Hepatic stellate cell (primary cell): ENCODE results near the gene ZNF425.
A peak's percentile ranks its signal among the peaks of the same experiment; 100 is the strongest.
"Not testable (repeated sequence)": the region's sequence is repeated elsewhere in the genome, so short reads cannot be mapped to it uniquely, and the experiment has no call there.

ENCODE experiments used
- DNase-seq: peaks from one replicate; pipeline ENCODE4 v3.0.0; 2011; ENCODE audit warnings: low spot score

ZNF425 gene

DNA sequence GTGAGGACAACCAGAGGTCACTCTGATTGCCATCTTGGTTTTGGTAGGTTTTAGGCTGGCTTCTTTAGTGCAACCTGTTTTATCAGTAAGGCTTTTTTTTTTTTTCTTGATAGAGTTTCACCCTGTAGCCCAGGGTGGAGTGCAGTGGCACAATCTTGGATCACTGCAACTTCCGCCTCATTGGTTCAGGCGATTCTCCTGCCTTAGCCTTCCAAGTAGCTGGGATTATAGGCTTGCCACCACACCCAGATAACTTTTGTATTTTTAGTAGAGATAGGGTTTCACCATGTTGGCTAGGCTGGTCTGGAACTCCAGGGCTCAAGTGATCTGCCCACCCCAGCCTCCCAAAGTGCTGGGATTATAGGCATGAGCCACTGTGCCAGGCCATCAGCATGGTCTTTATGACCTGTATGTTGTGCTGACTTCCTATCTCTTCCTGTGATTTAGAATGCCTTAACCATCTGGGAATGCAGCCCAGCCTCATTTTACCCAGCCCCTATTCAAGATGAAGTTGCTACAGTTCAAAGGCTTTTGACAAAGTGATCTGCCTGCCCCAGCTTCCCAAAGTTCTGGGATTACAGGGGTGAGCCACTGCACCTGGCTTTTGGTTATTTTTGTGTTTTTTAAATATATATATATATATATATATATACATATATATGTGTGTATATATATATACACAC is 7.0 kb upstream of the ZNF425 start:
- no peak for DNase-seq

- no peak for DNase-seq
Measured at GRCh38 chr7:149130572-149131198, 4.6 kb upstream of the ZNF425 start.

- peak; percentile 67 for DNase-seq
Measured at GRCh38 chr7:149126662-149127266, 640 bp upstream of the ZNF425 start.

DNA sequence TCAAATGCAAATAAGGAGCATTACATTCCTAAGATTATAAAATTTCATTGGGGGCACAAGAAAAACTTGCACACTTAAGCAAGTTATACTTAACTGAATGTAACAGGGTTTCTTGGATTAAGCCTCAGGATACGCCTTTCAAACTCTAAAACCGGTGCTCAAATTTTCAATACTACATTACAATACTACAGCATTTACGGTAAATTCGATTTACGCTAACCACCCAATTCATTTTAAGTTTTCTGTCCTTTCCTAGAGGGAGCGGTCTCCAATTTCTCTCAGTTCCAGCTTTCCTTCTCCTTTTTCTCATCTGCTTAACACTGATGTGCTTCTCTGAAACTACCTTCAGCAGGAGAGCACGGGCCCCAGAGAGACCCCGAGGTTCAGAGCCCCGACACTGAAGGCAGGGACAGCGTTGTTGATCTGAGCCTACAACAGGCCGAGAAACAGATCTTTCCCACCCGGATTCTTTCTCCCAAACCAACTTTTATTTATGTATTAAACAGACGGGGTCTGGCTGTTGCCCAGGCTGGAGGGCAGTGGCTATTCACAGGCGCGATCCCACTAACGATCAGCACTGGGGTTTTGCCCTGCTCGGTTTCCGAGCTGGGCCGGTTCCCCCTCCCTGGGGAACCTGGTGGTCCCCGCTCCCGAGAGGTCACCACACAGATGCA is 798 bp downstream of the ZNF425 start:
- DNase-seq, result no peak

DNA sequence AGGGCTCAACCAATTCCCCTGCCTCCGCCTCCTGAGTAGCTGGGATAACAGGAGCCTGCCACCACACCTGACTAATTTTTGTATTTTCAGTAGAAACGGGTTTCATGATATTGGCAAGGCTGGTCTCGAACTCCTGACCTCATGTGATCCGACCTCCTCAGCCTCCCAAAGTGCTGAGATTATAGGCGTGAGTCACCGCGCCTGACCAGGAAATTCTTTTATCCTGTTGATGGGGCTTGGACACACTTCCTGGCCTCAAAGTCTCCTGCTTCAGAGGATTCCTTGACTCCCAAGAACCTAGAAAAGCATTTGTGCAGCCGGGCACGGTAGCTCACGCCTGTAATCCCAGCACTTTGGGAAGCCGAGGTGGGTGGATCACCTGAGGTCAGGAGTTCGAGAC is 16.2 kb downstream of the ZNF425 start:
- DNase-seq, result no peak

DNA sequence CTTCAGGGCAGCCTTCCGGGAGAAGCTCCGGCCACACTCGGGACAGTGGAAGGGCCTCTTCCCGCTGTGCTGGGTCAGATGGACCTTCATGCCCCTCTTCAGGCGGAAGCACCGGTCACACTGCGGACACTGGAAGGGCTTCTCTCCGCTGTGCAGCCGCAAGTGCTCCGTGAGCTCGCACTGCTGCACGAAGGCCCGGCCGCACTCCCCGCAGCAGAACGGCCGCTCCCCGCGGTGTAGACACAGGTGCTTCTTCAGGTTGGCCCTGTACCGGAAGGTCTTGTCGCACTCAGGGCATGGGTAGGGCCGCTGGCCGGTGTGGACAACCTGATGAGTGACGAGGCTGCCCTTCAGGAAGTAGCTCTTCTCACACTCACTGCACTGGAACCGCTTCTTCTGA is 21.4 kb downstream of the ZNF425 start:
- no peak for DNase-seq

DNA sequence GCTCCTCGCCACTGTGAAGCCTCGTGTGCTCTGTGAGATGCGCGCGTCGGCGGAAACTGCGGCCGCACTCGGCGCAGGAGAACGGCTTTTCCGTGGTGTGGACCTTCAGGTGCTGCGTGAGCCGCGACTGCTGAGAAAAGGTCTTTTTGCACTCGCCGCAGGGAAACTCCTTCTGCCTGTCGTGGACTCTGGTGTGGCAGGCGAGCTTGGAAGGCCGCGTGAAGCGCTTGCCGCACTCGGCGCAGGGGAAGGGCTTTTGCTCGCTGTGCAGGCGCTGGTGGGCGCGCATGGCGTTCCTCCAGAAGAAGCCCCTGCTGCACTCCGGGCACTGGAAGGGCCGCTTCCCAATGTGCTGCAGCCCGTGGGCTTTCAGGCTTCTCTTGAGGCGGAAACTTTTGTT is 21.9 kb downstream of the ZNF425 start:
- no peak for DNase-seq

DNA sequence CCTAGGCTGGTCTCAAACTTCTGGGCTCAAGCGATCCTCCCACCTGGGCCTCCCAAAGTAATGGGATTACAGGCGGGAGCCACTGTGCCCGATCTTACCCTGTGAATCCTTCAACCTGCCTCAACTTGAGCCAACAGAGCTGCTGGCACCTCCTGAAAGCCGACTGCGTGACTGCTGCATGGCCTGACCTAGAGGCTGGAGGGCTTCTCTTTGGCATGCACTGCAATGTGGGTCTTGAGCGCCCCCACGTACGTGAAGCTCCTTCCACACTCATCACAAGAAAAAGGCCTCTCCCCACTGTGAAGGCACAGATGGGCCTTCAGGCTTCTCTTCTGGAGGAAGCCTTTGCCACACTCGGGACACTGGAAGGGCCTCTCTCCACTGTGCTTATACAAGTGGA is 22.7 kb downstream of the ZNF425 start:
- no peak for DNase-seq

DNA sequence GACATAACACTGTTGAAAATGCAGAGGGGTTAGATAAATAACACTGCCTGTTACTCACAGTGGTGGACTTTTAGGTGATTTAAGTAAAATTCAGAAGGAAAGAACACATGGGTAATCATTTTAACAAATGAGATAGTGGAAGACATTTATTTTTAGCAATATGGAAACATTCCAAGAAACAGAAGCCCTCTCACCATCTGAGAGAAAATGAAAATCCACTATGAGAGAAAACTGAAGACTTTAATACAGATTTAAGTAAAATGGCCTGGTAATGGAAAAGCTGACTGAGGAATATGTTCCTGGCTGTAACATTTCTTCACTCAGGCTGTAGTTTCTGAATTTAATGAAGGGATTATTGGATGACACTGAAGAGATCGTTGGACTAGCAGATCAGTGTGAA is 23.5 kb downstream of the ZNF425 start:
- no peak for DNase-seq

DNA sequence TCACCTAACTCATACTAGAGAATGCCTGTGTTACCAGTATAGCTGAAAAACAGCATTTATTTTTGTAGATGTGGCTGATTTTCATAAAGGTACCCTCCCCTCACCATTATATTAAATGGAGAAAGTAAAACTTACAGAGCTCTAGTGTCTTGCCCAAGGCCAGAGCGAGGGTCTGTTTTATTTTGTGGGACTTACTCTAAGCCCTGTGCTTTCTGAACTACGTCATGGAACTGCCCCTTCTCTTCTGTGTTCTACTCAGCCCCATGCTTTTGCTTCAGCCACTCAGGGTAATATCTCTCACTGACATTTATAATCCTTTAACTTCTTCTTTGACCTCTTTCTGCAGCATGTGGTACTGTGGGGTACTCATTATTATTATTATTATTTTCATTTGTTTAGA is 25.3 kb downstream of the ZNF425 start:
- no peak for DNase-seq

DNA sequence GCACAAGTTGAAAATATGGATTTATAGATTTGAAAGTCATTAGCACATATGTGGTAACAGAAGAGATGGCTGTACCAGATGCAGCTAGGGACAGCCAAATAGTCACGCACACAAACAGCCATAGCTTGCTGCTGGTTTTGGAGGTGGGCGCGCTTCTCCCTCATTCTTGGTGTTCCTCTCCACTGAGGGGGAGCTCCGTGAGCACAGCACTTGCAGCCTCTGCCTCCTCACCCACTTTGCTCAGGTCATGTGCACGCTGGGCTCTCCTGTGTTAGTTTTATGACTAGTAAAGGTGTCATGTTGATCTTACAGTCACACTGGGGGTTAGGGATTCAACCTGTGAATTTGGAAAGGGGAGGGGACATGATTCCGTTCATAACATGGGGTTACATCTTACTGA is 27.1 kb downstream of the ZNF425 start:
- no peak for DNase-seq

GRCh38 chr7:149097088-149097487 is 29.0 kb downstream of the ZNF425 start:
- DNase-seq, result peak; percentile 32

DNA sequence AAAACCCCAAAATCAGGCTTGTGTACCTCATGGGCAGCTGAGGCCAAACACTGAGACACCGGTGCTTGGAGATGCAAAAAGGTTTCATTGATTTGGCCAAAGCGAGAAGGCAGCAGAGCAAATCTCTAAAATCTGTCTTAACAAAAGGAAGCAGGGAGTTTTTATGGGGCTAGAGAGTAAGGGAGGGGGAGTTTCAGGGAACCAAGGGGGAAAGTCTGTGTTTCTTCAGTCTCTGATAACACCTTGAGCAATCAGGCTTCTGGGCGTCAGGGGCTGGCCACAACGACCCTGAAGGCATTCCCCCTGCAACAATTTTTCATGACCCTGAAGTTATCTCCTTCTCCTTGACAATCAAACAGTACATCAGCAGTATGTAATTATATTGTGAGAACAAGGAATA is 32.9 kb downstream of the ZNF425 start:
- DNase-seq, result no peak

DNA sequence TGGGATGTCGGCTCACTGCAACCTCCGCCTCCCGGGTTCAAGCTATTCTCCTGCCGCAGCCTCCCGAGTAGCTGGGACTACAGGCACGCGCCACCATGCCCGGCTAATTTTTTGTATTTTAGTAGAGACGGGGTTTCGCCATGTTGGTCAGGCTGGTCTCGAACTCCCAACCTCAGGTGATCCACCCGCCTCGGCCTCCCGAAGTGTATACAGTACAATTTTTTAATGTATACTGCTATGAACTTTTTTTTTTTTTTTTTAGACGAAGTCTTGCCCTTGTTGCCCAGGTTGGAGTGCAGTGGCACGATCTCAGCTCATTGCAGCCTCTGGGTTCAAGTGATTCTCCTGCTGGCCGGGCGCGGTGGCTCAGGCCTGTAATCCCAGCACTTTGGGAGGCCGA is 33.9 kb downstream of the ZNF425 start:
- DNase-seq, result not testable (repeated sequence)

GRCh38 chr7:149090397-149091195 is 35.5 kb downstream of the ZNF425 start, which contains the start of gene ZNF786:
TSS of gene ZNF786 (minus strand) at chr7:149090718. CDS start at chr7:149090640, 78 bp downstream.
- DNase-seq, result peak; percentile 91

GRCh38 chr7:149087376-149087775 is 38.7 kb downstream of the ZNF425 start:
- no peak for DNase-seq

- DNase-seq, result no peak
Measured at GRCh38 chr7:149085866-149086265, 40.3 kb downstream of the ZNF425 start.

DNA sequence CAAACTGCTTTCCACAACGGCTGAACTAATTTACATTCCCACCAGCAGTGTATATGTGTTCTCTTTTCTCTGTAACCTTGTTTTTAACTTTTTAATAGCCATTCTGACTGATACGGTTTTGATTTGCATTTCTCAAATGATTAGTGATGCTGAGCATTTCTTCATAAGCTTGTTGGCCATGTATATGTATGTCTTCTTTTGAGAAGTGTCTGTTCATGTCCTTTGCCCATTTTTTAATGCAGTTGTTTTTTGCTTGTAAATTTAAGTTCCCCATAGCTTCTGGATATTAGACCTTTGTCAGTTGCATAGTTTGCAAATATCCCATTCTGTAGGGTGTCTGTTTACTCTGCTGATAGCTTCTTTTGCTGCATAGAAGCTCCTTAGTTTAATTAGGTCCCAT is 41.7 kb downstream of the ZNF425 start:
- no peak for DNase-seq

- DNase-seq, result no peak
Measured at GRCh38 chr7:149081914-149082313, 44.2 kb downstream of the ZNF425 start.

DNA sequence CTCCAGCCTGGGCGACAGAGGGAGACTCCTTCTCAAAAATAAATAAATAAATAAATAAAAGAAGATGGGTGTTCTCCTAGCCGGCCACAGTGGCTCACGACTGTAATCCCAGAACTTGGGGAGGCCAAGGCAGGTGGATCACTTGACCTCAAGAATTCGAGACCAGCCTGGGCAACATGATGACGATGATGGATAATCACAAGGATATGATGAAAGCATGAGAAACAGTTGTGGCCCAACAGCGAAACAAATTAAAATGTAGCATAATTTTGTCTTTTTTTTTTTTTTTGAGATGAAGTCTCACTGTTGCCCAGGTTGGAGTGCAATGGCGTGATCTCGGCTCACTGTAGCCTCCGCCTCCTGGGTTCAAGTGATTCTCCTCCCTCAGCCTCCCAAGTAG is 48.5 kb downstream of the ZNF425 start:
- no peak for DNase-seq

- no peak for DNase-seq
Measured at GRCh38 chr7:149075286-149075685, 50.8 kb downstream of the ZNF425 start.
